Measurements from ENCODE around the gene KRTAP4-16.
"Not testable (repeated sequence)": the region's sequence is repeated elsewhere in the genome, so short reads cannot be mapped to it uniquely, and the experiment has no call there.

The KRTAP4-16 gene

DNA sequence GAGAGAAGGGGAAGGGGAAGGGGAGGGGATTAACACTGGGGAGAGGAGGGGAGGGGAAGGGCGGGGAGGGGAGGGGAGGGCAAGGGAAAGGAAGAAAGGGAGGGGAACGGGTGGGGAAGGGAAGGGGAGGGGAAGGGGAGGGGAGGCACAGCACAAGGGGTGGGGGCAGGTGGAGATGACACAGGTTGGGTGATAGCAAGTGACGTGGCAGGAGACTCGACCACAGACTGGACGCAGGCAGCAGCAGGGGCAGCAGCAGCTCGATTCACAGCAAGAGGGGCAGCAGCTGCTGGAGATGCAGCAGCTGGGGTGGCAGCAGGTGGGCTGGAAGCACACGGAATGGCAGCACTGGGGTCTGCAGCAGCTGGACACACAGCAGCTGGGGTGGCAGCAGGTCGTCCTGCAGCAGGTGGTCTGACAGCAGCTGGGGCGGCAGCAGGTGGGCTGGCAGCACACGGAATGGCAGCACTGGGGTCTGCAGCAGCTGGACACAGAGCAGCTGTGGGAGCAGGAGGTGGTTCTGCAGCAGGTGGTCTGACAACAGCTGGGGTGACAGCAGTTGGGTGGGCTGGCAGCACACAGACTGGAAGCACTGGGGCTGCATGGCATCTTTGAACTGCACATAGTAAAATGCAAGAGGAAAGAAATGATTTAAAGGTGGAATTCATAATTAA lies at the start of gene KRTAP4-16:
KRTAP4-16 (minus strand) TSS at position 624 of the 674 bp plus-strand sequence; CDS start at position 624, 0 bp downstream.
- DNase-seq, result no peak

- DNase-seq, result no peak
Measured at GRCh38 chr17:41151525-41151924, 49.5 kb upstream of the KRTAP4-16 start.

- no peak for DNase-seq
Measured at GRCh38 chr17:41150026-41150425, 48.0 kb upstream of the KRTAP4-16 start.

GRCh38 chr17:41149652-41149985 lies 47.6 kb upstream of the KRTAP4-16 start, which contains the start of gene KRTAP4-5:
Gene KRTAP4-5 (minus strand): TSS chr17:41149825. CDS start chr17:41149767, 58 bp downstream.
- DNase-seq, result no peak

GRCh38 chr17:41148971-41149651 lies 47.1 kb upstream of the KRTAP4-16 start:
- not testable (repeated sequence) for DNase-seq

GRCh38 chr17:41147531-41148204 lies 45.7 kb upstream of the KRTAP4-16 start:
- no peak for DNase-seq

DNA sequence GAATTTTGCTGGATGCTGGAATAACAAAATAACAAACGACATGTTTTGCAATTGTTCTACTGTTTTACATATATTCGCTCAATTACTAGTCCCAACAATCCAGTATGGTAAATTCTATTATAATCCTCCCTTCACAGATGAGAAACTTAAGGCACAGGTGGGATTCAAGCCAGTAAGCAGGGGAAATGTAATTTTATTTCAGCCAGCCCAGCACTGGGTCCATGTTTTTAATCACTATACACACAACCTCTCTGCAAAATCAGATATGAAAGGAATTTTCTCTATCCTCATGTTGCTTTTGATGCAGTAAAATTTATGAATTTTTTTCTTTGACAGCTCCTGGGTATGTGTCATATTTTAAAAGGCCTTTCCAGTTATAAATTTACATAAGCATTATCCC lies 43.3 kb upstream of the KRTAP4-16 start:
- DNase-seq, result no peak

GRCh38 chr17:41144846-41145245 lies 42.8 kb upstream of the KRTAP4-16 start:
- DNase-seq, result no peak

DNA sequence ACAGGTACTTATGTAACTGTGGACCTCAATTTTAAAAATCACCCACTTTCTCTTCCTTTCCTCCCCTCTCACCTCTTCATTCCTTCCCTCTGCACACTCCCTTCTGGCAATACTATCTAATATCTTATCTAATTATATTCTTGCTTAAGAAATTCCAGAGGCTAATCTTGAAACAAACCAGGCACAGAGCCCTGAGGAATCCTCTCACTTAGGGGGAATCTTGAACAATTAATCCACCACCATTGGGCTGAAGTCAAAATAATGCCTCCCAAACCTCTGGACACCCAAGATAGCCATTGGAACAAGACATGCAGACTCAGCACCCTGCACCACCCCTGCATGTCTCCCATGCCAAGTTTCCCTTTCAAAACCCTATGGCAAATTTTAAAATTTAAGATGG lies 39.4 kb upstream of the KRTAP4-16 start:
- DNase-seq, result no peak

- no peak for DNase-seq
Measured at GRCh38 chr17:41140360-41141131, 38.5 kb upstream of the KRTAP4-16 start, which contains the start of gene KRTAP4-6. Gene KRTAP4-6 (minus strand): TSS chr17:41140544. CDS start chr17:41140487, 57 bp downstream.

DNA sequence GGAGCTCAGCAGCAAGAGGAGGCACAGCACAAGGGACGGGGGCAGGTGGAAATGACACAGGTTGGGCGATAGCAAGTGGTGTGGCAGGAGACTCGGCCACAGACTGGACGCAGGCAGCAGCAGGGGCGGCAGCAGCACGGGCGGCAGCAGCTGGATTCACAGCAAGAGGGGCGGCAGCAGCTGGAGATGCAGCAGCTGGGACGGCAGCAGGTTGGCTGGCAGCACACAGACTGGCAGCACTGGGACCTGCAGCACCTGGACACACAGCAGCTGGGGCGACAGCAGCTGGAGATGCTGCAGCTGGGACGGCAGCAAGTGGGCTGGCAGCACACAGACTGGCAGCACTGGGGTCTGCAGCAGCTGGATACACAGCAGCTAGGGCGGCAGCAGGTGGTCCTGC lies 37.9 kb upstream of the KRTAP4-16 start:
- not testable (repeated sequence) for DNase-seq

GRCh38 chr17:41133880-41134735 lies 32.1 kb upstream of the KRTAP4-16 start:
- DNase-seq, result no peak

GRCh38 chr17:41131979-41132378 lies 30.0 kb upstream of the KRTAP4-16 start:
- DNase-seq, result no peak

DNA sequence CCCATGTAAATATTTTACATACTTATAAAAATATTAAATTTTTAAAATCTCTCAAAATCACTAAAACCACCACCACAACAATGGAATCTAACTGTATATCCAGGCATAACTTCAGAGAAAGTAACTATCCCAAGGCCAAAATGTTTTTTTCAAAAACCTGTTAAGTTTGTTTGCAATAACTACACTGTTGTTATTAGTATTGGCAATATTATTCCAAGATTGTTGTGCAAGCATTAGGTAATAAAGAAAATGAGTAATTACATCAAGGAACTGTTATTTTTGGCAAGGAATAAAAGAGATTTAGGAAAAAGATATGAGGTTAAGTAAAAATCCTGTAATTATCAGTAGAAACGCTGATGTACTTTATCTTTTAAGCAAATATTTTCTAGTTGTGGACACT lies 25.4 kb upstream of the KRTAP4-16 start:
- DNase-seq, result no peak

- DNase-seq, result no peak
Measured at GRCh38 chr17:41126412-41126811, 24.4 kb upstream of the KRTAP4-16 start.

- DNase-seq, result no peak
Measured at GRCh38 chr17:41125064-41125463, 23.1 kb upstream of the KRTAP4-16 start.

DNA sequence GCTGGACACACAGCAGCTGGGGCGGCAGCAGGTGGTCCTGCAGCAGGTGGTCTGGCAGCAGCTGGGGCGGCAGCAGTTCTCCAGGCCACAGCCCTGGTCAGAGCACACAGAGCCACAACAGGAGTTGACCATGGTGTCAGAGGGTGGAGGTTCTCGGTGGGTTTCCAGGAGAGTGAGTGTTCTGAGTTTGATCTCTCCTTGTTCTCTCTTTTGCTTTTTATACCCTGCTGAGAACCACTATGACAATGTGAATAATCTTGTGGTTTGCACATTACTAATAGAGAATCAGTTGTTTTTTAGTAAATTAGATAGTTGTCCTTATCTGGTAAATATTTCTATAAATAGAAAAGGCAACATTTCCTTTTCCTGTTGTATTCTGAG lies 22.0 kb upstream of the KRTAP4-16 start, which contains the start of gene KRTAP4-12:
KRTAP4-12 (minus strand) TSS at position 192 of the 381 bp plus-strand sequence; CDS start at position 132, 60 bp downstream.
- not testable (repeated sequence) for DNase-seq

- not testable (repeated sequence) for DNase-seq
Measured at GRCh38 chr17:41123292-41123990, 21.4 kb upstream of the KRTAP4-16 start.

- DNase-seq, result no peak
Measured at GRCh38 chr17:41121742-41122141, 19.7 kb upstream of the KRTAP4-16 start.

GRCh38 chr17:41119696-41120690 lies 18.0 kb upstream of the KRTAP4-16 start:
- DNase-seq, result not testable (repeated sequence)
